Stimulated activated CD4-positive, alpha-beta T cell treated with anti-CD3 and anti-CD28 coated beads, Interleukin-12 subunit alpha, Interleukin-12 subunit beta, amount 100 ng/mL, for 4 hours (primary cell): ENCODE data around the gene RNF213.
"Not testable (repeated sequence)": the region's sequence is repeated elsewhere in the genome, so short reads cannot be mapped to it uniquely, and the experiment has no call there.

ENCODE experiments used
- DNase-seq: peaks from one replicate; pipeline ENCODE4 v3.0.0-alpha.2; 2020

Gene RNF213

DNA sequence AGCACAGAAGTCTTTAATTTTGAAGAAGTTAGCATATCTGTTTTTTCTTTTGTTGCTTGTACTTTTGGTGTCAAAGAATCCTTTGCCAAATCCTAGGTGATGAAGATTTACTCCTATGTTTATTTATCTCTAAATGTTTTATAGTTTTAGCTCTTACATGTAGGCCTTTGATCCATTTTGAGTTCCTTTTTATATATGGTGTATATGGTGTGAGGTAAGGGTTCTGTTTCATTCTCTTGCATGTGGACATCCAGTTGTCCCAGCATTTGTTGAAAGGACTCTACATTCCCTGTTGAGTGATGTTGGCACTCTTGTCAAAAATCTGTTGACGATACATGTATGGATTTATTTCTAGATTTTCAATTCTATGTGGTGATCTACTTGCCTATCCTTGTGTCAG lies 62.2 kb downstream of the RNF213 start:
- DNase-seq = no peak

DNA sequence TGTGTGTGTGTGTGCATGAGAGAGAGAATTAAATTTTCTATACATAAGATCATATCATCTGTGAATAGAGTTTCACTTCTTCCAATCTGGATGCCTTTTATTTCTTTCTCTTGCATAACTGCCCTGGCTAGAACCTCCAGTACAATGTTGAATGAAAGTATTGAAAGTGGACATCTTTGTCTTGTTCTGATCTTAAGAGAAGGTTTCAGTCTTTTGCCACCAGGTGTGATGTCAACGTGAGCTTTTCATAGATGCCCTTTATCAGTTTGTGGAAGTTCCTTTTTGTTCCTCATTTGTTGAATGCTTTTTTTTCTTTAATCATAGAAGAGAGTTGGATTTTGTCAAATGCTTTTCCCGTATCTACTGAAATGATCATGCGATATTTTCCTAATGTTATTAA lies 63.3 kb downstream of the RNF213 start:
- no peak for DNase-seq

DNA sequence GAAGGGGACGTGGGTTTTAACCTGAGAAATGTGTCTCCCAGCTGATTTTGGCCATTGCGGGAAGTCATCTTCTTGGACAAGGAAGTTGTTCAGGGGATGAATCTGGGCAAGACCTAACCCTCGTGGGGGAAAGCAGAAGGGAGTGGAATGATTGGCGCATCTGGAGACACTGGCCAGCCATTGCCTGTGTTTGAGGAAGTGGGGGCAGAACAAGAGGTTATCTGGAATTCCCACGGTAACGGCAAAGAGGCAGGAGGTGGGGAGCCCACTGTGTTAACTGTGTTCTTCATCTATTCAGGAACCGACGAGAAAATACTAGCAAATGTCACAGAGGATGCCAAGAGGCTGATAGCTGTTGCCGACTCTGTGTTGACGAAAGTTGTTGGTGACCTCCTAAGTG lies 66.9 kb downstream of the RNF213 start:
- DNase-seq = no peak

DNA sequence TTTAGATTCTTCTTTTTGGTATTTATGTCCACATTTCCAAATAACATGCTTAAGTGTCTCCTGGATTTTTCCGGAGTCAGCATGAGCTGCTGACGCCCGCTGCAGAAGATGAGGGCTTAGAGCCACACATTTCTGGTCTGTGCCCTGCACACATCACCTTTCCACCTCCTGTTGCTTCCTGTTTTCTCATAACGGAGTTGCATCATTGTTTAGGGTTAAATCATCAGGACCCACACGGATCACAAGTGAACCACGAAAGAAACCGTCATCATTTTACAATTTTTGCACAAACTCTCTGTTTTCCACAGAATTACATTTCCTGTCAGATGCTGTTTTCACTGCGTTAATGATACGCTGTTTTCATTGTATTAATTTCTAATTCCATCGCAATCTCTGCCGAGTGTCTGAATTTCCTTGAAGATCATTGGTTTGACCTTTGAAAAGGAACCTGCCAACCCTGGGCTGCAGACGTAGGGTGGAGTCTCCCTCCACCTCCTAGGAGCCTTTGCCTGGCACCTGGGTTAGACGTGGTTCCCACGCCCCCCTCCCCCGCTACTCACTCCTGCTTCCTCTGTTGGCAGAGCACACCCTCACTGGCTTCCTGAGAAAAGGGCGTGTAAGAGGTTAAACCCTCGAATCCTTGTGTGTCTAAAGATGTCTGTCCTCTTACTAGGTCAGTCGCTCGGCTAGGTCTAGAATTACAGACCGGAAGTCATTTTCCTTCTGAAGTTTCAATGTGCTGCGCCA lies 68.2 kb downstream of the RNF213 start:
- DNase-seq = no peak

DNA sequence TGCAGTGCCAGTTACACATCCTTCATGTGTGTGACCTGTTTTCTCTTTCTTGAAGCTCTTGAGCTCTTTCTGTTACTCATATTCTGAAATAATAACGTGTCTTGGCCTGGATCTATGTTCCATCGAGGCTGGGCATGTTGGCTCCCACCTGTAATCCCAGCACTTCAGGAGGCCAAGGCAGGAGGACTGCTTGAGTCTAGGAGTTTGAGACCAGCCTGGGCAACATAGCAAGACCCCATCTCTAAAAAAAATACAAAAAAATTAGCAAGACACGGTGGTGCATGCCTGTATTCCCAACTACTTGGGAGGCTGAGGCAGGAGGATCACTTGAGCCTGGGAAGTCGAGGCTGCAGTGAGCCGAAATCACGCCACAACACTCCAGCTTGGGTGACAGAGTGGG lies 68.8 kb downstream of the RNF213 start:
- DNase-seq = not testable (repeated sequence)

DNA sequence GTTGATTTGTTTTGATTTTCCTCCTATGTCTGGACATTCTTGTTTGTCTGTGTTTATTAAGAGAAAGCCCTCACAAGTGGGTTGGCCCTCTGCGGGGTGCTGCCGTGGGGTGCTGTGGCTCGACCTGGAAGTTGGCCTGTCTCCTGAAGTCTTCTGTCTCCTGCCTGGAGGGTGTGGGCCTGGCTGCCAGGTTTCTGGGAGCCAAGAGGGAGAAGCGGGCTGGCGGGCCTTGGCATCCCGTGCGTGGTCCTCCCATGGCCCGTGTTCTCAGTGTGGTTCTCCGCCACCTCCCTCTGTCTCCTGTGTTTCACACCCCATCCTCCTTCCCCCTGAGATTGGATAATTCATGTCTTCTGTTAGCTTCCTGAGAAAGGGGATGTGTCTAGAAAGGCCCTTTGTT lies 69.6 kb downstream of the RNF213 start:
- no peak for DNase-seq

DNA sequence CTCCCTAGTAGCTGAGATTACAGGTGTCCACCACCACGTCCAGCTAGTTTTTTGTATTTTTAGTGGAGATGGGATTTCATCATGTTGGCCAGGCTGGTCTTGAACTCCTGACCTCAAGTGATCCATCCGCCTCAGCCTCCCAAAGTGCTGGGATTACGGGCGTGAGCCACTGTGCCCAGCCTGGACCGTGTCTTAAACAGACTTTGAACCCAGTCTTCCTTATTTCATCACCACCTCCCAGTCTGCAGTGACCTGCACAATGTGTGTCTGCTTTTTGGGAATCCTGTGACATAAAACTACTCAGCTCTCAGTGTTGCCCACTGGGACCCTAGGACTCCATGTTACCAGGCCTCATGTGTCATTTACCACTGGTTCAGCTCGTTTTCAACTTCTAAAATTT lies 70.3 kb downstream of the RNF213 start:
- not testable (repeated sequence) for DNase-seq

DNA sequence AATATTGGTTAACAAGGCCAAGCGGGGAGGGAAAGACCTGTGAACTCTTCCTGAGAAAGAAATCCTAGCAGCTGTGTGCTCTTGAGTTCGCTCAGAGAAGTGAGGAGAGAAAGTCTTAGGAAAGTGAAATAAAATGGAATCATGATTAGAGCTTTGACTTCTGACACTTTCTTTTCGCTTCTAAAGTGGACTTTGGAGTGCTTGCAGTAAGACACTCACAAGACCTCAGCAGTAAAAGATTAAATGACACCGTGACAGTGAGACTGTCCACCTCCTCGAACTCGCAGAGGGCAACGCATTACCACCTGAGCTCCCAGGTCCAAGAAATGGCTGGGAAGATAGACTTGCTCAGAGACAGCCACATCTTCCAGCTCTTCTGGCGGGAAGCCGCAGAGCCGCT lies 71.2 kb downstream of the RNF213 start:
- no peak for DNase-seq

DNA sequence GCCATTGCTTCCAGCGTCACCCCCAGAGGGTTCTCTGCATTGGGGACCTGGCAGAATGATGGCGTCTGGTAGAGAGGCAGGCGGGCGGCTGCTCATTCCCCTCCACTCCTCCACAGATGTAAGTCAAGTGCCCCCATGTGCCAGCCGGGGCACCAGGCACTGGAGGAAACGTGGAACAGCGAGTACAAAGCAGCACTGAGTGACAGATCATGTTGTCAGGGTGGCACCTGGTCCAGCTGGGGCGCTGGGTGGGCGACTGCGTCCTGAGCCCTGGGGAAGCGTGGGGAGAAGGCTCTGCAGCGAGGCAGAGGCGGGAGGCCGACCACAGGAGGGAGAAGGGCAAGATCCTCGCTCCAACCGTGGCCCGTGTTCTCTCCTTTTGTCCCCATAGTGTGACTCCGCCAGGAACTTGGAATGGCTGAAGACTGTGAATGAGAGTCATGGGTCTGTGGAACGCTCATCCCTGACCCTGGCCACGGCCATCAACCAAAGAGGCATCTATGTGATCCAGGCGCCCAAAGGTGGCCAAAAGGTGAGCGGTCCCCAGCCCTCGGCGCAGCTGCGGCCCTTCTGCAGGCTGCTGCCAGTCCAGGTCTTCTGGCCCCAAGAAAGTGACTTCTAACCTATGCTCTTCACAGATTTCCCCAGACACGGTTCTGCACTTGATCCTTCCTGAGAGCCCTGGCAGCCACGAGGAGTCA lies 76.7 kb downstream of the RNF213 start:
- DNase-seq = no peak

DNA sequence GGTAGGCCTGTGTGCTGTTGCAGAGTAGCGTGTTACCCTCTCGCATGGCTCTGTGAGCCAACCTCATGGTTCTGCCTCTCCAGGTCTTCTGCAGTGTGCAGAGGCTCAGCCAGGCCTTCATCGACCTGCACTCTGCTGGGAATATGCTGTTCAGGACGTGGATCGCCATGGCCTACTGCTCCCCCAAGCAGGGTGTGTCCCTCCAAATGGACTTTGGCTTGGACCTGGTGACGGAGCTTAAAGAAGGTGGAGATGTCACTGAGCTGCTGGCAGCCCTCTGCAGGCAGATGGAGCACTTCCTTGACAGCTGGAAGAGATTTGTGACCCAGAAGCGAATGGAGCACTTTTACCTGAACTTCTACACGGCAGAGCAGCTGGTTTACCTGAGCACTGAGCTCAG lies 78.5 kb downstream of the RNF213 start:
- no peak for DNase-seq

DNA sequence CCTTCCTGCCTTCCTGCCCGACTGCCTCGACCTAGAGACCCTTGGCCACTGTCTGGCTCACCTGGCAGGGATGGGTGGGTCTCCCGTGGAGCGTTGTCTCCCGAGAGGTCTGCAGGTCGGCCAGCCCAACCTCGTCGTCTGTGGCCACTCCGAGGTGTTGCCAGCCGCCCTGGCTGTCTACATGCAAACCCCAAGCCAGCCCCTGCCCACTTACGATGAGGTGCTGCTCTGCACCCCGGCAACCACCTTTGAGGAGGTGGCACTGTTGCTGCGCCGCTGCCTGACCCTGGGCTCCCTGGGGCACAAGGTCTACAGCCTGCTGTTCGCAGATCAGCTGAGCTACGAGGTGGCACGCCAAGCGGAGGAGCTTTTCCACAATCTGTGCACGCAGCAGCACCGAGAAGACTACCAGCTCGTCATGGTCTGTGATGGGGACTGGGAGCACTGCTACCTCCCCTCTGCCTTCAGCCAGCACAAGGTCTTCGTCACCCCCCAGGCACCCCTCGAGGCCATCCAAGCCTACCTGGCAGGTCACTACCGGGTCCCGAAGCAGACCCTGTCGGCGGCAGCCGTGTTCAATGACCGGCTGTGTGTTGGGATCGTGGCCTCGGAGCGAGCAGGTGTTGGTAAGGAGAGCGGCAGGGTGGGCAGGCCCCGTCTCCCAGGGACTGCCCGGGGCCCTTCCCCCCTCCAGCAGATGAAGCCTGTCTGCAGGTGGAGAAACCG lies 79.2 kb downstream of the RNF213 start:
- no peak for DNase-seq

DNA sequence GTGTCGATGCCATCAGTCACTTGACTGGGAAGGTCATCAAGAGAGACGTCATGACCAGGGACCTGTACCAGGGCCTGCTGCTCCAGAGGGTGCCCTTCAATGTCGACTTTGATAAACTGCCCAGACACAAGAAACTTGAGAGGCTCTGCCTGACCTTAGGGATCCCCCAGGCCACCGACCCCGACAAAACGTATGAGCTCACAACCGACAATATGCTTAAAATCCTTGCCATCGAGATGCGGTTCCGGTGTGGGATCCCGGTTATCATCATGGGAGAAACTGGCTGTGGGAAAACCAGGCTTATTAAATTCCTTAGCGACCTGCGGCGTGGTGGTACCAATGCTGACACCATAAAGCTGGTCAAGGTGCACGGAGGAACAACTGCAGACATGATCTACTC lies 84.7 kb downstream of the RNF213 start:
- DNase-seq = no peak

DNA sequence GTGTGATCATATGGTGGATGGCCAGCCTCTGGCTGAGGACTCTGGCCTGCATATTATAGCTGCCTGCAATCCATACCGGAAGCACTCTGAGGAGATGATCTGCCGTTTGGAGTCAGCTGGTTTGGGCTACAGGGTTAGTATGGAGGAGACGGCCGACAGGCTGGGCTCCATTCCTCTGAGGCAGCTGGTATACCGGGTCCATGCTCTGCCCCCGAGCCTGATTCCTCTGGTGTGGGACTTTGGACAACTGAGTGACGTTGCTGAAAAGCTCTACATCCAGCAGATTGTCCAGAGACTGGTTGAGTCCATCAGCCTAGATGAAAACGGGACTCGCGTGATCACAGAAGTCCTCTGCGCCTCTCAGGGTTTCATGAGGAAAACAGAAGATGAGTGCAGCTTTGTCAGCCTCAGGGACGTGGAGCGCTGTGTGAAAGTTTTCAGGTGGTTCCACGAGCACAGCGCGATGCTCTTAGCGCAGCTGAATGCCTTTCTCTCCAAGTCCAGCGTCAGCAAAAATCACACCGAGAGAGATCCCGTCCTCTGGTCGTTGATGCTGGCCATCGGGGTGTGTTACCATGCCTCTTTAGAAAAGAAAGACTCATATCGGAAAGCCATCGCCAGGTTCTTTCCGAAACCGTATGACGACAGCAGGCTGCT lies 85.3 kb downstream of the RNF213 start:
- no peak for DNase-seq

DNA sequence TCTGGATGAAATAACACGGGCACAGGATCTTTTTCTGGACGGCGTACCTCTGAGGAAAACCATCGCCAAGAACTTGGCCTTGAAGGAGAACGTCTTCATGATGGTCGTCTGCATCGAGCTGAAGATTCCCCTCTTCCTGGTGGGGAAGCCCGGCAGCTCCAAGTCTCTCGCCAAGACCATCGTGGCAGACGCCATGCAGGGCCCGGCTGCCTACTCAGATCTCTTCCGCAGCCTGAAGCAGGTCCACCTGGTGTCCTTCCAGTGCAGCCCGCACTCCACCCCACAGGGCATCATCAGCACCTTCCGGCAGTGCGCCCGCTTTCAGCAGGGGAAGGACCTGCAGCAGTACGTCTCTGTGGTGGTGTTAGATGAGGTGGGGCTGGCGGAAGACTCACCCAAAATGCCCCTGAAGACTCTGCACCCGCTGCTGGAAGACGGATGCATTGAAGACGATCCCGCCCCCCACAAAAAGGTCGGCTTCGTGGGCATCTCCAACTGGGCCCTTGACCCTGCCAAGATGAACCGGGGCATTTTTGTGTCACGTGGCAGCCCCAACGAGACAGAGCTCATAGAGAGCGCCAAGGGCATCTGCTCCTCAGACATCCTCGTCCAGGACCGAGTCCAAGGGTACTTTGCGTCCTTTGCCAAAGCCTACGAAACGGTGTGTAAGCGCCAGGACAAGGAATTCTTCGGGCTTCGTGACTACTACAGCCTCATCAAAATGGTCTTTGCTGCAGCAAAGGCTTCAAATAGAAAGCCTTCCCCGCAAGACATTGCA lies 86.0 kb downstream of the RNF213 start:
- no peak for DNase-seq

DNA sequence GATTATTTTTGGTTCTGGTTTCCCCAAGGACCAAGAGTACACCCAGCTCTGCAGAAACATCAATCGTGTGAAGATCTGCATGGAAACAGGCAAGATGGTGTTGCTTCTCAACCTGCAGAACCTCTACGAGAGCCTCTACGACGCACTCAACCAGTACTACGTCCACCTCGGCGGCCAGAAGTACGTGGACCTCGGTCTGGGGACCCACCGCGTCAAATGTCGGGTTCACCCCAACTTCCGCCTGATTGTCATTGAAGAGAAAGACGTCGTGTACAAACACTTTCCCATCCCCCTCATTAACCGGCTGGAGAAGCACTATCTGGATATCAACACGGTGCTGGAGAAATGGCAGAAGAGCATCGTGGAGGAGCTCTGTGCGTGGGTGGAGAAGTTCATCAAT lies 86.9 kb downstream of the RNF213 start:
- DNase-seq = no peak

DNA sequence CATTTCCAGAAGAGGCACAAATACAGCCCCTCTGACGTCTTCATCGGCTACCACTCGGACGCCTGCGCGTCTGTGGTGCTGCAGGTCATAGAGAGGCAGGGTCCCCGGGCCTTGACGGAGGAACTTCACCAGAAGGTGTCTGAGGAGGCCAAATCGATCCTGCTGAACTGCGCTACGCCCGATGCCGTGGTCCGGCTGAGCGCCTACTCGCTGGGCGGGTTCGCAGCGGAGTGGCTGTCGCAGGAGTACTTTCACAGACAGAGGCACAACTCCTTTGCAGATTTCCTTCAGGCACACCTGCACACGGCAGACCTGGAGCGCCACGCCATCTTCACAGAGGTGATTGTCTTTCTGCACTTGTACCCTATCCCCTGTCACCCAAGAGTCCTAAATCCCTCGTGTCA lies 87.3 kb downstream of the RNF213 start:
- DNase-seq = no peak

DNA sequence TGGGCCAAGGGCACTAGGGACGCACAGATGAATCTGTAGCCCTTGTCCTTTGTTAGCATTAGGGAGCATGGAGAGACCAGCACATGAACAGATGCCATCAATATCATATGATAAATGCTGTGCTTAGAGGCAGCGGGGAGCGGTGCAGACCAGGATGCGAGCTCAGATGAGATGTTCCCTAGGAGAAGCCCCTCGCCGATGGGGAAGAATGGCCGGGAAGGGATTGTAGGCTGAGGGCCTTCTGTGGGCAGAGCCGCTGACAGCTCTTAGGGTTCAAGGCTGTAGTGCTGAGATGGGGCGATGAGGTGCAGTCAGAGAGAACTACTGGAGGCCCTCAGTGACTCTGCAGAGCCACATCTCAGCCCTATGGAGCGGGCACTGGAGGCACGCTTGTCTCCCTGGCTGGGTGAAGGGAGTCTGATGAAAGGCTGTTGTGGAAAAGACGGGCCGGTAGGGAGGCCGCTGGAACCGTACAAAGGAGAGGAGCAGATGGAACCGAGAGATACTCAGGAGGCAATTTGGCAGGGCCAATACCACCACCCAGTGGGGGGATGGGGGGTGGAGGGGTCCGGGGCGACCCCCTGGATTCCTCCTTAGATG lies 88.0 kb downstream of the RNF213 start:
- no peak for DNase-seq

DNA sequence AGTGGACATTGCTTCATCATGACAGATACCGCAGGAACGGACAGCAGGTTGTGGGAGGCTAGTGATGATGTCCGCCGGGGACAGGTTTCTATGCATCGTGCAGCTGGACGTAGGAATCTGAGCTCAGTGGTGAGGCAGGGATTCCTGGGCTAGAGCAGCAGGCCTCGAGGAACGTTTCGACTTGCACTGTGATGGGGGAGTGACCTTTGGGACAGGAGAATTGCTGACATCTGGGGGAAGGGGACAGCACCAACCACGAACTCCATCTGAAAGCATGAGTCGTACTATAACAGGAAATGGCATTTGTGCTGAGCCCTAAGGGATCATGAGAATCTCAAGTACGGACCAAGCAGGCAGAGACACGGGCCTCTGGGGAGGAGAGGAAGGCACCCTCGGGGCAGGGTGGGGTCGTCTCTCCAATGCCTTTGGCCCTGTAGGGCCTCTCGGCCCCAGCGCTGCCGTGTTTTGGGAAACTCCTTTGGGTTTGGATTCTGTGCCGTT lies 88.5 kb downstream of the RNF213 start:
- DNase-seq = no peak

DNA sequence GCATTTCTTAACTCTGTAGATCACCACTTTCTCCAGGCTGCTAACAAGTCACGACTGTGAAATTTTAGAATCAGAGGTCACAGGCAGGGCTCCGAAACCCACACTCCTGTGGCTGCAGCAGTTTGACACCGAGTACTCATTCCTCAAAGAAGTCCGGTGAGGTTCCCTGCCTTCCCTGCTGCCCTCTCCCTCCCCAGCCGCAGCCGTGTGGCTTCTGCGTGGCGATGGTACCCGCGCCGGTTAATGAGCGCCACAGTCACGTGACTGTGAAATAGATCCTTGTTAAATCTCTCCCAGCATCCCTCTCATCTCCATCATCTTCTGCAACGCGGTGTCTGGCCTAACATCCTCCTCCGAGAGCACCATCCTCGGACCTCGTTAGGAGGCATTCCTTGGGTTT lies 89.1 kb downstream of the RNF213 start:
- DNase-seq = no peak

DNA sequence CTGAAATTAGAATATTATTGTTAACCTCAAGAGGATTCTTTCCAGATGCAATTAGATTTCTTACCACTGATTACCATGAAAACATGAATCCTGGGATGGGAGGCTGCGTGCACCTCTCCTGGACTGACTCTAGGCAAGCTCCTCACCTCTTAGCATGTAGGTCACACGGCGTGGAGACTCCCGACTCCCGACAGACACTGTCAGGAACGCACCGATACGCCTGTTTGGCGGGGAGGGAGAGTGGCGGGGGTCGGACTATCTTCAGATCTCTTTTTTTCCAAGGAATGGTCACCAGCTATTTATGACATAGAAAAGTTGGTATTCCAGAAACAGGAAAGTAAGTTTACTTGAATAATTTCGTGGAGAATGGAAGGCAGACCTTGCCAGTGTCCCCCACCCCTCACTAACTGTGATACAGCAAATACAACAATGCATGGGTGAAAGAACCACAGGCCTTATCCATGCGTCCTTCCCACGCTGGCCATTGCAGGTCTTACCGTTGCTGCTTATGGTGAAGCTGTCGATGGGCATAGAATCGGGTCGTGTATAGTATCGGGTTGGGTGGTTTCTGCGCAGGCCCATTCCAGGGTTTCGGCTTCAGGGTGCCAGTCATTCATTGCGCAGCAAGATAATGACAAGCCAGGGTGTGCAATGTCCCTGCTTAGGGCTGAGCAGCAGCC lies 91.7 kb downstream of the RNF213 start:
- no peak for DNase-seq

DNA sequence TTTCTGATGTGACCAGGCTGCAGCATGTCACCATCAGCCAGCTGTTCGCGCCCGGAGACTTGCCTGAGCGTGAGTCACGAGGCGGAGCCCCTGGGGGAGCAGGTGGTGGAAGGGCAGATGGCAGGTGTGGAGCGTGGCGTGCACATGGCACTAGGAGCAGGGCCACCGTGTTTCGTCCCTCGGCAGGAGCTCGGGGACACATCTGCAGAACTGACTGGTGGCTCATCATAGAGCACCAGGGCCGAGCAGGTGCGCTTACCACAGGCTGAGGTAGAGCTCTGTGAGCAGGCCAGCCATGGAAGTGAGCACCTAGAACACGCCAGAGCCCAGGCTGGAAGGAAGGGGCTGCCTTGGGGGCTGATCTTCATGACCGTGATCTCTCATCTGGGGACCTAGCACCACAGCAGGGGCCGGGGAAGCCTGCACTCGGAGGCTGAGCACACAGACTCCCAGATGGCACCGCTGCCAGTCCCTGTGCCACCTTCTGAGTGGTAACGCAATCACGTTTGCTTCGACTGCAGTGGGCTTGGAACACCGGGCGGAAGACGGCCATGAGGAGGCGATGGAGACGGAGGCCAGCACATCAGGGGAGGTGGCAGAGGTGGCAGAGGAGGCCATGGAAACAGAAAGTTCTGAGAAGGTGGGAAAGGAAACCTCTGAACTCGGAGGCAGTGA lies 92.5 kb downstream of the RNF213 start:
- DNase-seq = no peak
